Cardiac muscle cell (in vitro differentiated cells and primary cell): ENCODE measurements around the gene ZNF416. TPM values are rescaled to one million over a fixed set of nuclear protein-coding genes. Genes with fewer than 3 reads are reported as not detected.

Source experiments
- DNase-seq, 2 donors: peaks; one replicate each; pipeline versions ENCODE4 v3.0.0 to v3.0.0-alpha.2; 2010 to 2017; ENCODE audit warnings: low read depth in 1 of 2, low spot score in 1 of 2
- H3K27ac ChIP-seq: fragments of 200-600 bp; sonication (generic); 2 replicates; pipeline ENCODE4 v1.5.1; 2016
- H3K27me3 ChIP-seq: fragments of 200-600 bp; sonication (generic); 2 replicates; pipeline ENCODE4 v1.6.0; 2016; ENCODE audit warnings: control low read depth
- H3K36me3 ChIP-seq: fragments of 200-600 bp; sonication (generic); 2 replicates; pipeline ENCODE4 v1.5.1; 2016; ENCODE audit warnings: control low read depth
- H3K4me1 ChIP-seq: fragments of 200-600 bp; sonication (generic); 2 replicates; pipeline ENCODE4 v1.8.1; 2017; ENCODE audit warnings: low read depth, mild to moderate bottlenecking, mixed run types
- H3K4me3 ChIP-seq: fragments of 200-600 bp; sonication (generic); 2 replicates; pipeline ENCODE4 v1.5.1; 2016; ENCODE audit warnings: mild to moderate bottlenecking
- H3K9me3 ChIP-seq: fragments of 200-600 bp; sonication (generic); 2 replicates; pipeline ENCODE4 v1.5.1; 2017; ENCODE audit warnings: low read depth, mild to moderate bottlenecking, control low read depth
- CTCF ChIP-seq: IDR thresholded peaks from 2 replicates; pipeline ENCODE4 v1.5.1; 2012; ENCODE audit warnings: low read depth, mild to moderate bottlenecking, low read length
- polyA plus RNA-seq: library from polyadenylated mRNA; unstranded; fragments of >200 nt; fragmentation: Nextera tagmentation; extraction: Ambion mirVana; gene quantifications from 2 replicates; pipeline ENCODE4 v1.2.1, GENCODE V29; 2016
- total RNA-seq: library from RNA; depleted of rRNA; stranded (reverse); fragments of >200 nt; gene quantifications from 2 replicates; pipeline ENCODE4 v1.2.3, GENCODE V29; 2016

The ZNF416 gene
- total RNA-seq = 6.8 and 7.8 TPM in 2 replicates
- polyA plus RNA-seq = 6.2 and 7.6 TPM in 2 replicates

GRCh38 chr19:57578487-57579205 is at the start of gene ZNF416:
Gene ZNF416 (minus strand): TSS chr19:57578911. CDS start chr19:57578704, 207 bp downstream.
- Histone ChIP-seq H3K36me3 (peaks cover 12% of the 10 kb centered on the region), H3K9me3 (no peaks in the 10 kb centered on the region), H3K27ac (peak within 1 kb of the TSS; percentile 68), H3K4me1 (peaks cover 8% of the 10 kb centered on the region), H3K4me3 (peak within 1 kb of the TSS; percentile 81), H3K27me3 (no peaks in the 10 kb centered on the region)
- TF ChIP-seq CTCF = peak; percentile 29
- peak; percentile 99 for DNase-seq

GRCh38 chr19:57623091-57623490 is 44.4 kb upstream of the ZNF416 start:
- Histone ChIP-seq H3K27ac (no peak overlapping the region), H3K36me3 (peaks cover 36% of the 10 kb centered on the region), H3K27me3 (no peaks in the 10 kb centered on the region), H3K4me1 (no peaks in the 10 kb centered on the region), H3K4me3 (no peak overlapping the region), H3K9me3 (peaks cover 21% of the 10 kb centered on the region)
- no peak for DNase-seq
- TF ChIP-seq CTCF = no peak

- H3K27me3 ChIP-seq = no peaks in the 10 kb centered on the region
- peaks cover 21% of the 10 kb centered on the region for H3K9me3 ChIP-seq
- peaks cover 49% of the 10 kb centered on the region for H3K36me3 ChIP-seq
- no peak for TF ChIP-seq CTCF
- no peak overlapping the region for H3K4me3 ChIP-seq
- peak in 1 of 2 donors; percentile 18 for DNase-seq
- H3K4me1 ChIP-seq = no peaks in the 10 kb centered on the region
- no peak overlapping the region for H3K27ac ChIP-seq
These were observed 42.1 kb upstream of the ZNF416 start for GRCh38 chr19:57620673-57621348.

GRCh38 chr19:57615346-57615745 is 36.6 kb upstream of the ZNF416 start:
- Histone ChIP-seq H3K4me3 (peak overlapping the region; percentile 95), H3K4me1 (peaks cover 22% of the 10 kb centered on the region), H3K9me3 (peaks cover 3% of the 10 kb centered on the region), H3K27me3 (no peaks in the 10 kb centered on the region), H3K36me3 (peaks cover 28% of the 10 kb centered on the region), H3K27ac (no peak overlapping the region)
- no peak for DNase-seq
- TF ChIP-seq CTCF = no peak

GRCh38 chr19:57613941-57614743 is 35.4 kb upstream of the ZNF416 start, which contains the start of gene ZNF134:
Gene ZNF134 (plus strand): TSS chr19:57614242. CDS start chr19:57619469, 5,227 bp downstream.
- peaks cover 22% of the 10 kb centered on the region for H3K4me1 ChIP-seq
- TF ChIP-seq CTCF = peak; percentile 35
- H3K36me3 ChIP-seq = peaks cover 16% of the 10 kb centered on the region
- peak within 1 kb of the TSS; percentile 95 for H3K4me3 ChIP-seq
- H3K27ac ChIP-seq = peak within 1 kb of the TSS; percentile 81
- DNase-seq = peak; percentile 92 to 95
- H3K9me3 ChIP-seq = peaks cover 3% of the 10 kb centered on the region
- H3K27me3 ChIP-seq = no peaks in the 10 kb centered on the region
